ENCODE measurements around the gene PDP2.

GRCh38 chr16:66911801-66912200, 31.5 kb downstream of the PDP2 start:
- TF ChIP-seq EP300 (IDR thresholded peaks at IDR 0.05) (no peak), CTCF (IDR thresholded peaks at IDR 0.05) (no peak), POLR2A (IDR thresholded peaks at IDR 0.05) (no peak)

All from tibial nerve (tissue), 4 donors.